Measurements from ENCODE around the gene RRP9.

DNA sequence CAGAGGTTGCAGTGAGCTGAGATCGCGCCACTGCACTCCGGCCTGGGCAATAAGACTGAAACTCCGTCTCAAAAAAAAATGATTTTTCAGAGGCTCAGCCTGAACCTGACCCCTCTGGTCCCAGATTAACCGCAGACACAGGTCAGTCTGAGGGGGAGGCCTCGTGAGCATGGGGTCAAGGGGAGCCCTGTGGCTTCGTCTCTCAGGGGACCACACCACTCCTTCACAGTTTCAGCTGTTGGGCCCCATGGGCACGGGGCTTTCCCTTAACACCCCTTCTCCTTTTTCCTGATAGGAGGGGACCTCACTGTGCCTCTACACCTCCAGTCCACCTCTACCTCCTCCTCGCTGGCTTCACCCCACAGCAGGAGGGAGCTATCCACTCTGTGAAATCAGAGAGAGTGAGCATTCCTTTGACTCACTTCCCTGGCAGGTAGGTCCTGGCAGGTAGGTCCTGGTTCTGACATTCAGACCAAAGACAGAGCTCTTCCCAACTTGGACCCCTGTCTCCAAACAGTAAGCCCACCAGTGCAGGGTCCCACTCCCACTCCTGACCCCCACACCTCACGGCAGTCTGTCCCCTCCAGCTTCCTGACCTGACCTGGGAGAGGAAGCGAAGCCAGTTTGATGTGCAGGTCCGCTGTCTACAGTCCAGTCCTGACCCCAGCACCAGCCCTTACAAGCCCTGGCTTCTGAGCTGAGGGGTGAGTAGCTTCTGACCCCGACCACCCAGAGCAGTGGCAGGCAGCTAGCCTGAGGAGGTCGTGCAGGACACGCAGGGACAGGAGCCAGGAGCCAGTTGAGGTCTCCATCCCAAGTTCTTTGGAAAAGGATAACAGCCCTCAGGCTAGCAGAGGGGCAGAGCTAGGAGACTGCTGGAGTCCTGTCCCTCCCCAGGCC lies 9.0 kb downstream of the RRP9 start:
- TF ChIP-seq, protein P1, sequence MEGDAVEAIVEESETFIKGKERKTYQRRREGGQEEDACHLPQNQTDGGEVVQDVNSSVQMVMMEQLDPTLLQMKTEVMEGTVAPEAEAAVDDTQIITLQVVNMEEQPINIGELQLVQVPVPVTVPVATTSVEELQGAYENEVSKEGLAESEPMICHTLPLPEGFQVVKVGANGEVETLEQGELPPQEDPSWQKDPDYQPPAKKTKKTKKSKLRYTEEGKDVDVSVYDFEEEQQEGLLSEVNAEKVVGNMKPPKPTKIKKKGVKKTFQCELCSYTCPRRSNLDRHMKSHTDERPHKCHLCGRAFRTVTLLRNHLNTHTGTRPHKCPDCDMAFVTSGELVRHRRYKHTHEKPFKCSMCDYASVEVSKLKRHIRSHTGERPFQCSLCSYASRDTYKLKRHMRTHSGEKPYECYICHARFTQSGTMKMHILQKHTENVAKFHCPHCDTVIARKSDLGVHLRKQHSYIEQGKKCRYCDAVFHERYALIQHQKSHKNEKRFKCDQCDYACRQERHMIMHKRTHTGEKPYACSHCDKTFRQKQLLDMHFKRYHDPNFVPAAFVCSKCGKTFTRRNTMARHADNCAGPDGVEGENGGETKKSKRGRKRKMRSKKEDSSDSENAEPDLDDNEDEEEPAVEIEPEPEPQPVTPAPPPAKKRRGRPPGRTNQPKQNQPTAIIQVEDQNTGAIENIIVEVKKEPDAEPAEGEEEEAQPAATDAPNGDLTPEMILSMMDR (conservative IDR thresholded peaks at IDR 0.05 in 1 of 2, IDR thresholded peaks at IDR 0.05 in 1 of 2; ENCODE audit: low read depth in 1 of 2, low read length in 2 of 2) = no peak
- TF ChIP-seq EZH2 (IDR thresholded peaks at IDR 0.05; ENCODE audit: low read length, missing control alignments) = no peak

Measured in fibroblast of lung (primary cell).